Activated CD4-positive, alpha-beta T cell treated with anti-CD3 and anti-CD28 coated beads, Interleukin-2, amount 50 U/mL, for 24 hours (primary cell): ENCODE results near the gene CFAP52.
"Not testable (repeated sequence)": the region's sequence is repeated elsewhere in the genome, so short reads cannot be mapped to it uniquely, and the experiment has no call there.

ENCODE experiments used
- DNase-seq, 2 donors: peaks; one replicate each; pipeline ENCODE4 v3.0.0-alpha.2; 2020; ENCODE audit warnings: low read depth in 1 of 2, low spot score in 1 of 2

Gene CFAP52

GRCh38 chr17:9568957-9569588, 7.4 kb upstream of the CFAP52 start:
- DNase-seq = no peak

- no peak for DNase-seq
Measured at GRCh38 chr17:9571201-9571600, 5.2 kb upstream of the CFAP52 start.

- DNase-seq = peak; percentile 56 to 73
Measured at GRCh38 chr17:9575381-9576101, 901 bp upstream of the CFAP52 start, which contains the start of gene STX8. STX8 (minus strand) TSS chr17:9575820; CDS start chr17:9575808, 12 bp downstream.

- DNase-seq = no peak
Measured at GRCh38 chr17:9577373-9577709, 899 bp downstream of the CFAP52 start.

- DNase-seq = no peak
Measured at GRCh38 chr17:9587969-9588656, 11.7 kb downstream of the CFAP52 start.

GRCh38 chr17:9594065-9594464, 17.6 kb downstream of the CFAP52 start:
- no peak for DNase-seq

GRCh38 chr17:9597638-9598037, 21.2 kb downstream of the CFAP52 start:
- DNase-seq = not testable (repeated sequence)

GRCh38 chr17:9598661-9599060, 22.2 kb downstream of the CFAP52 start:
- DNase-seq = no peak

- not testable (repeated sequence) for DNase-seq
Measured at GRCh38 chr17:9604583-9604982, 28.1 kb downstream of the CFAP52 start.

- no peak for DNase-seq
Measured at GRCh38 chr17:9606453-9606852, 30.0 kb downstream of the CFAP52 start.

GRCh38 chr17:9607058-9607457, 30.6 kb downstream of the CFAP52 start:
- not testable (repeated sequence) for DNase-seq

- no peak for DNase-seq
Measured at GRCh38 chr17:9611557-9611956, 35.1 kb downstream of the CFAP52 start.

- DNase-seq = no peak
Measured at GRCh38 chr17:9612006-9612405, 35.6 kb downstream of the CFAP52 start.

GRCh38 chr17:9615486-9615885, 39.0 kb downstream of the CFAP52 start:
- no peak for DNase-seq

GRCh38 chr17:9622961-9623360, 46.5 kb downstream of the CFAP52 start:
- no peak for DNase-seq

- DNase-seq = no peak
Measured at GRCh38 chr17:9628509-9628908, 52.1 kb downstream of the CFAP52 start.

GRCh38 chr17:9632741-9633140, 56.3 kb downstream of the CFAP52 start:
- no peak for DNase-seq

- no peak for DNase-seq
Measured at GRCh38 chr17:9635340-9635739, 58.9 kb downstream of the CFAP52 start.

GRCh38 chr17:9636501-9636900, 60.1 kb downstream of the CFAP52 start:
- no peak for DNase-seq

GRCh38 chr17:9640388-9640787, 63.9 kb downstream of the CFAP52 start:
- DNase-seq = not testable (repeated sequence)

- no peak for DNase-seq
Measured at GRCh38 chr17:9643611-9644010, 67.2 kb downstream of the CFAP52 start.
